GM19351 (cell line): ENCODE data around the gene ITIH2.

Experiments used
- ATAC-seq: cut with Tn5 transposase; IDR thresholded peaks from one replicate; pipeline ENCODE4 v1.9.1; 2021; ENCODE audit warnings: mild to moderate bottlenecking, moderate library complexity; ENCODE audit not compliant: unreplicated experiment

ITIH2 gene

GRCh38 chr10:7792541-7792940, 89.4 kb downstream of the ITIH2 start:
- ATAC-seq = no peak

DNA sequence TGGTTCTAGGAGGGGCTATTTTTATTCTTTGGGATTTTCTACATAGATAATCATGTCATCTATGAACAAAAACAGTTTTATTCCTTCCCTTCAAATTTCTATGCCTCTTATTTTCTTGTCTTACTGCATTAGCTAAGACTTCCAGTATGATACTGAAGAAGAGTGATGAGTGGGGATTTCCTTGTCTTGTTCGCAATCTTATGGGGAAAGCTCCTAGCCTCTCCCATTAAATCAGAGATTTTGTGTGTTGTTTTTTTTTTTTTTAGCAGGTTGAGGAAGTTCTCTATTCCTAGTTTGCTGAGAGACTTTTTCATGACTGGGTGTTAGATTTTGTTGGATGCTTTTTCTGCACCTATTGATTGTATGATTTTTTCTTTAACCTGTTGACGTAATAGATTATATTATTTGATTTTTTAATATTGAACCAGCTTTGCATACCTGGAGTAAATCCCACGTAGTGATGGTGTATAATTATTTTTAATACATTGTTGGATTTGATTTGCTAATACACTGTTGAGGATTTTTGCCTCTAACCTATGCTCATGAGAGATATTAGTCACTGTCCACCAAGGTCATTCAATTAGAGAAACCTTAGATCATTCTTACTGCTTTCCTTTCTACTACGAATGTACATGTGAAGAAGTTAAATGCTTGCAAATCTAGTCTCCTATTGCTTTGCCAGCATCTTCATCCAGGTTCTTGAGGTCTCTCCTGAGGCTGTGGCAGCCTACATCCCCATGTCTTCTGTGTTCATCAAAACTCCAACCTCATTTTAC, 91.3 kb downstream of the ITIH2 start:
- no peak for ATAC-seq

- no peak for ATAC-seq
These were observed 92.5 kb downstream of the ITIH2 start for GRCh38 chr10:7795605-7796004.

DNA sequence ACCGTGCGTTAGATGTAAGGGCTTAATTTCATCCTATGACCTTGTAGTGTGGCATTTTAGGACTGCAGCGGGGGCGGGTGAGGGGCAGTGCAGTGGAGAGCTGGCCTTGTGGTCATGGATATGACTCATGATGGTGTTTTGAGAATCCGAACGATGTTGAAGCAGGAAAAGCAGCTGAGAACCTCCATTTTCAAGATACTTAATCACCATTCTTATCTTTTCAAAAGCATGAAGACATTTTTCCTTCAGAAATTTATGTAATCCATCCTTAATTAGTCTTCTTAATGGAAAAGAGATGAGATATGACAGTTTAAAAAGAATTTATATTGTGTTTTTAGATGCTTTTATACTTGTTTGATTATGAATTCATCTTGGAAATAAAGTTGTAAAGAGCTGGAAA, 94.5 kb downstream of the ITIH2 start:
- ATAC-seq = no peak
